ENCODE measurements around the gene CLCN2. TPM values are rescaled to one million over a fixed set of nuclear protein-coding genes. Genes with fewer than 3 reads are reported as not detected.

CLCN2 gene
- total and polyA plus RNA-seq, 2 of the 8 experiments (the other 6 are each of a cell fraction or from before 2014, with no cell fraction given), result 13.7 to 16.1 TPM

GRCh38 chr3:184344579-184345316 lies 16.7 kb downstream of the CLCN2 start:
- ChIA-PET POLR2A (ENCODE audit: partially characterized antibody) (interaction anchor here (0.5 to 2.4 kb wide), 14 partner anchors 8 to 181 kb away, joined by 3 to 15 read pairs (median 4); partner anchors contain the start of genes ABCF3, CLCN2, FAM131A and POLR2H), CTCF (ENCODE audit: partially characterized antibody) (interaction anchor here (1.0 to 7.4 kb wide), 9 partner anchors 8 to 195 kb away, joined by 3 to 49 read pairs (median 6); partner anchors contain the start of gene FAM131A)
- Histone ChIP-seq H3K4ac (replicated peaks; ENCODE audit: insufficient read length, low read depth, low read length) (no peak overlapping the region), H2BK5ac (ENCODE audit: low read depth, low read length) (peak overlapping the region; percentile 13; the same call in 1 of the 2 replicates), H3K9me3 (ENCODE audit: insufficient read depth in 2 of 2, low read depth in 1 of 2, low read length in 1 of 2) (no peaks in the 10 kb centered on the region), H3K23ac (ENCODE audit: insufficient read length) (no peak overlapping the region), H3K36me3 (ENCODE audit: control insufficient read depth in 2 of 4, insufficient read depth in 4 of 4, low read length in 3 of 4) (peaks cover 0 to 16% (median 1%) of the 10 kb centered on the region in 4 experiments; a peak in 6 of 8 replicates), H3K14ac (ENCODE audit: insufficient read length) (no peak overlapping the region), H4K20me1 (replicated peaks in 1 of 2; ENCODE audit: control insufficient read depth in 1 of 2, insufficient read depth in 2 of 2, low read length in 2 of 2) (peaks cover 4 to 18% of the 10 kb centered on the region in 2 experiments), H3K23me2 (ENCODE audit: low read depth, low read length) (no peaks in the 10 kb centered on the region), H3K4me3 (ENCODE audit: extremely low read depth in 1 of 4, insufficient read depth in 2 of 4, low read depth in 3 of 4, low read length in 4 of 4) (no peak overlapping the region), H3K4me2 (ENCODE audit: insufficient read depth in 1 of 2, low read depth in 2 of 2, low read length in 2 of 2) (no peak overlapping the region), H3K27me3 (replicated peaks in 1 of 4; ENCODE audit: control insufficient read depth in 3 of 4, extremely low read depth in 1 of 4, insufficient read depth in 3 of 4, low read length in 3 of 4) (no peaks in the 10 kb centered on the region), H4K8ac (ENCODE audit: extremely low read depth, insufficient read depth, low read length) (no peak overlapping the region; the same call in 1 of the 2 replicates), H3K4me1 (replicated peaks in 1 of 4; ENCODE audit: control insufficient read depth in 3 of 4, insufficient read depth in 4 of 4, low read length in 3 of 4) (peaks cover 0 to 10% (median 7%) of the 10 kb centered on the region in 4 experiments; a peak in 6 of 7 replicates), H3K79me1 (ENCODE audit: low read depth, low read length) (no peaks in the 10 kb centered on the region; the same call in 1 of the 2 replicates), H4K91ac (replicated peaks; ENCODE audit: insufficient read length, low read length) (no peak overlapping the region), H2BK12ac (ENCODE audit: low read depth, low read length) (no peak overlapping the region), H3K27ac (ENCODE audit: low read depth, low read length) (no peak overlapping the region), H3K79me2 (ENCODE audit: control insufficient read depth in 1 of 2, insufficient read depth in 2 of 2, low read length in 2 of 2) (no peaks in the 10 kb centered on the region; a peak in 1 of 4 replicates), H2AFZ (ENCODE audit: low read length) (no peak overlapping the region), H2AK5ac (ENCODE audit: low read depth, low read length) (no peak overlapping the region), H3K9ac (replicated peaks in 1 of 4; ENCODE audit: extremely low read depth in 1 of 4, low read depth in 3 of 4, low read length in 3 of 4) (0 out of 7 replicates have a peak overlapping the region, but pooled peaks of 1 of the 4 experiments have one; percentile 17), H3K18ac (ENCODE audit: extremely low read depth, low read length) (no peak overlapping the region), H3K56ac (replicated peaks; ENCODE audit: insufficient read length, low read depth, low read length) (no peak overlapping the region), H2BK120ac (replicated peaks; ENCODE audit: low read depth, low read length) (no peak overlapping the region), H4K5ac (ENCODE audit: insufficient read length, low read depth, low read length) (no peak overlapping the region), H2BK20ac (ENCODE audit: low read length) (no peak overlapping the region), H2BK15ac (ENCODE audit: low read length) (peak overlapping the region; percentile 46; the same call in 1 of the 2 replicates)
- FAIRE-seq (no peak), DNase-seq (ENCODE audit: low read depth in 1 of 2, low spot score in 2 of 2) (no peak)
- no peak for TF ChIP-seq EZH2 (IDR thresholded peaks at IDR 0.05; ENCODE audit: low read depth, low read length, severe bottlenecking)
- no peak for TF ChIP-seq HDAC2 (IDR thresholded peaks at IDR 0.05; ENCODE audit: borderline replicate concordance in 1 of 2, low read depth in 2 of 2, low read length in 2 of 2)
- TF ChIP-seq KDM5A (IDR thresholded peaks at IDR 0.05; ENCODE audit: low read length), result no peak
- TF ChIP-seq BRCA1 (IDR thresholded peaks at IDR 0.05; ENCODE audit: low read depth, low read length), result no peak
- no peak for TF ChIP-seq RAD21 (IDR thresholded peaks at IDR 0.05 in 1 of 2, conservative IDR thresholded peaks at IDR 0.05 in 1 of 2; ENCODE audit: low read depth in 2 of 2, low read length in 2 of 2)
- TF ChIP-seq NRF1 (IDR thresholded peaks at IDR 0.05; ENCODE audit: low read depth, low read length), result no peak
- no peak for TF ChIP-seq SIN3A (conservative IDR thresholded peaks at IDR 0.05 in 1 of 2, IDR thresholded peaks at IDR 0.05 in 1 of 2; ENCODE audit: low read depth in 1 of 2, low read length in 2 of 2)
- 85% methylated on average over 22 of the region's 24 CpGs; no CpG with 5 or more reads in 1 of the 2 experiments for WGBS, 2 experiments (ENCODE audit: extremely low coverage in 1 of 2, insufficient coverage in 1 of 2, insufficient read length in 1 of 2, insufficient replicate concordance in 2 of 2, low coverage in 1 of 2, low lambda C conversion rate in 2 of 2, missing lambda C conversion rate in 1 of 2)
